ENCODE measurements around the gene RPL22.

RPL22 gene

GRCh38 chr1:6151291-6151822, 48.0 kb downstream of the RPL22 start:
- DNase-seq = no peak

DNA sequence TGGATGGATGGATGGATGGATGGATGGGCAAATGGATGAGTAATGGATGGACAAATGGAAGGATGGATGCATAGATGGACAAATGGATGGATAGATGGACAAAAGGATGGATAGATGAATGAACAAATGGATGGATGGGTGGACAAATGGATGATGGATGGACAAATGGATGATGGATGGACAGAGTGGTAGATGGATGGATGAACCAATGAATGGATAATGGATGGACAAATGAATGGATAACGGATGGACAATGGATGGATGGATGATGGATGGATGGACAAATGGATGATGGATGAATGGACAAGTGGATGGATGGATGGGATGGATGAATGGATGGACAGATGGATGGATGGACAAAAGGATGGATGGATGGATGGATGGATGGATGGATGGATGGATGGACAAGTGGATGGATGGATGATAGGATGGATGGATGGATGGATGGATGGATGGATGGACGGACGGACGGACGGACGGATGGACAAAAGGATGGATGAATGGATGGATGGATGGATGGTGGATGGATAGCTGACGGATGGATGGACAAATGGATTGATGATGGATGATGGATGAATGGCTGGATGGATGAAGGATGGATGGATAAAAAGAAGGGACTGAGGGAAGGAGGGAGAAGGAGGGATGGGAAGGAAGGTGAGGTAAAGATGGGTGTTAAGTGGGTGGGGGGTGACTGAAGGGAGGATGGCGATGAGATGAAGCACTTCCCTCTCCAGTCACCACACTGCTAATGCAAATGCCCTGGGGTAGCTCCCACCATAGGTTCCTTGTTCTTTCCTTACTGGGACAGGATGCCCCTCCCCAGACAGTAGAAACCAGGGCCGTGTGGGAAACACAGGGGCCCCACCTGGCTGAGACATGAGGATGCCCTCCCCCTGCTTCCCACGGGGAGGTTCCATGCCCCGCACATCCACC, 49.1 kb downstream of the RPL22 start:
- DNase-seq = no peak

- no peak for DNase-seq
Observed at GRCh38 chr1:6149597-6149996, 49.8 kb downstream of the RPL22 start.

- peak; percentile 66 for DNase-seq
Observed at GRCh38 chr1:6148497-6149241, 50.7 kb downstream of the RPL22 start.

DNA sequence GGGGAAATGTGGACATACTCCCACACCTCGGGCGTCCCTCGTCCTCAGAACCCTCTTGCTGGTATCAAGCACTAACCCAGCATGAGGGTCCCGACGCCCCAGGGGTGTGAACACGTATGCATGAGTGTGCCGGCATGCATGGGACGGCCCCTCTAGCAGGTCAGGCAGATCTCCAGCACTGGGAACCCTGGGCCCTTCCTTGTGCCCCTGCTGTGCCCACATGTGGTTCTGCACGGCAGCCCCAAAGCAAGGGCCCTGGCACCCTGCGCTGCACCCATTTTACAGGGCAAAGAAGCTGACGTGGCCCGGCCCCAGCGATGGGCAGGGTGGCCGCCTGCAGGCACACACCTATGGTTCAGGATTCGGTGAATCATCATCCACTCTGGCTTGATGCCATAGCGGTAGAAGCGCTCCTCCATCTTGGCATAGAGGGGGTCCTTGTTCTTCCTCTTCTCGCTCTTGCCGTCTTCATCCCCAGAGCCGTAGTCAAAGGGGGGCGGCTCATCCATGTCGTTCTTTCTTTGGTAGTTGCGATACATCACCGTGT, 53.5 kb downstream of the RPL22 start:
- DNase-seq = no peak

DNA sequence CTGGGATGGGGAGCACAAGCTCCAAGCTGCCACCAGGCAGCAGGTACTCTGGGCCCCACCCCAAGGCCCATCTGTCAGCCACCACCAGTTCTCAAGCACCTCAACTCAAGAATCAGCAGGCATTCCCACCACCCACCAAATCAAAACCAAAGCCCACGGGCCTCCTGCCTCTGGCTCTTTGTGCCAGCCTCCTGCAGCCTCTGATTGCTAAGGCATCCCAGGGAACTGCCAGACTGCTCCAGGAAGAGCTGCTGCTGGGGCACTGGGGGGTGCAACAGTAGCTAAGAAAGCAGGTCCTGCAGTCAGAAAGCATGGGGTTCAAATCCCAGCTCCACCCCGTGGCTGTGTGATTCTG, 54.0 kb downstream of the RPL22 start:
- DNase-seq = no peak

GRCh38 chr1:6144647-6145395, 54.6 kb downstream of the RPL22 start:
- no peak for DNase-seq

DNA sequence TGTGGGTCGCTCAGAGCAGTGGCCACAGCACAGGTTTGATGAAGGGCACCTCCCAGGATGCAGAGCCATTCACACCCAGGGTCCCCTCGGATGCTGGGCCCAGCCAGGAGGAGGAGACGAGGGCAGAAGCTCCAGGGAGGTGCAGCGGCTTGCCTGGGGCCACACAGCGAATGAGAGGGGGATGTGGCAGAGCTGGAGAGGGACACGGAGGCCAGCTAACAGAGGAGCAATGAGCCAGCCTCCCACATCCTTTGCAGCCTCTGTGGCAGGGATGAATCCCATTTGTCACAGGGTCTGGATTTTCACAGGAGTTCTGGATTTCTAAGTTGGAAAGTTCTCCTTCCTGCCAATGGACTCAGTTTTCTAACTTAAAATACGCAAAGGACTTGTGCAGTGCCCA, 55.2 kb downstream of the RPL22 start:
- no peak for DNase-seq

GRCh38 chr1:6143395-6143794, 56.0 kb downstream of the RPL22 start:
- no peak for DNase-seq

GRCh38 chr1:6142734-6143133, 56.7 kb downstream of the RPL22 start:
- DNase-seq = no peak

DNA sequence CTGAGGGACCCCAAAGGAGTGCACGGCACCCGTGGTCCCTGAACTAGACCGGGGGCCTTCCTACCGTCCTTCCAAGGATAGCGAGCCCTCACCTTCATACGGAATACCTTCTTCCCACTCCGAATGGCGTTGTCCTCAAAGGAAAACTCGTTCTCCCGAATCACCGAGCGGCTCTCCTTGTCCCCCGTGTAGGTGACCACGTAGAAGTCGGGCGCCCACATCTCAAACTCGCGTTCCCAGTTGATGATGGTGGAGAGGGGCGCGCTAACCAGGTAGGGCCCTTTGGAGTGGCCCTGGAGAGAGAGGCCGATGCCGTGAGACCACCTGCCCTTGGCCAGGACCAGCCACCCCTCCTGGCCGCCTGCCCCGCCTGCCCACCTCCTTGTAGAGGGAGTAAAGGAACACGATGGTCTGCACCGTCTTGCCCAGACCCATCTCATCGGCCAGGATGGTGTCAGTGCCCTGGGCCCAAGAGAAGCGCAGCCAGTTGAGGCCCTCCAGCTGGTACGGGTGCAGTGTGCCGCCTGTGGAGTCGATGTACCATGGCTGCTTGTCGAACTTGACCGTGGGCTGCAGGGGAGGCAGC, 57.3 kb downstream of the RPL22 start:
- no peak for DNase-seq

- DNase-seq = no peak
Observed at GRCh38 chr1:6141592-6141991, 57.8 kb downstream of the RPL22 start.

DNA sequence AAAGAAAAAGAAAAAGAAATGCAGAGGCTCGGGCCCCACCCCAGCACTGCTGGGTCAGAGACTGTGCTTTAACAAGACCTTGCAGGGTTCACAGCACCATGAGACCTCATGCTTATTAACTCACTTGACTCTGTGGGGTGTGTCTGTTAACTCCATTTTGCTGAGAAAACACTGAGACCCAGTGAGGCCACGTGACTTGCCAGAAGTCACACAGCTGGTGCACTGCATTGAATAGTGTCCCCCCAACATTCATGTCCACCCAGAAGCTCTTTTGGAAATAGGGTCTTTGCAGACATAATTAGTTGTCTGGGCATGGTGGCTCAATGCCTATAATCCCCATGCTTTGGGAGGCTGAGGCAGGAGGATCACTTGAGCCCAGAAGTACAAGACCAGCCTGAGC, 59.0 kb downstream of the RPL22 start:
- DNase-seq = no peak

- no peak for DNase-seq
Observed at GRCh38 chr1:6137758-6138157, 61.6 kb downstream of the RPL22 start.

DNA sequence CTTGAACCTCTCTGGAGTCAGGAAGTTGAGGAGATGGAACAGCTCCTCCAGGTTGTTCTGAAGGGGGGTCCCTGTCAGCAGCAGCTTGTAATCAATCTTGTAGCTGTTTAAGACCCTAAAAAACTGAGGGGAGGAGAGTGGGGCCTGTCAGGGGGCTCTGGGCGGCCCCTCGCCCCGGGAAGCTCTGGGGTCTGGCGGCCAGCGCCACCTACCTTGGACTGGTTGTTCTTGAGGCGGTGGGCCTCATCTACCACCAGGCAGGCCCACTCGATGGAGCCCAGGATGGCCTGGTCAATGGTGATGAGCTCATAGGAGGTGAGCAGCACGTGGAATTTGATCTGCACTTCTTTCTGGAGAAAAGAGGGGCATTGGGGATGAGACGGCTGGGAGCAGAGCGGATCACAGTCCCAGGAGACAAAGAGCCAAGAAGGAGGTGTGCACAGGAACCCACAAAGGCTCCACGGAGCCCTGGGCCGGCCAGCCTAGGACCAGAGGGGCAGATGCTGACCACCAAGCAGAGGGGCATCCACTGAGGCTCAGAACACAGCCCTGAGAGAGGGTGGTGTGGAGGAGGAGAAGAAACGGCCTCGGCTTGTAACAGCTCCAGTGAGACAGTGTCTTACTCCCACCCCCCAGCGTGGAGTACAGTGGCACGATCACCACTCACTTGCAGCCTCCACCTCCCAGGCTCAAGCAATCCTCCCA, 62.7 kb downstream of the RPL22 start:
- no peak for DNase-seq

Data from activated CD8-positive, alpha-beta memory T cell treated with anti-CD3 and anti-CD28 coated beads, Interleukin-2, amount 50 U/mL, for 4 hours (primary cell).